ENCODE results near the gene C2. TPM values are rescaled to one million over a fixed set of nuclear protein-coding genes. Genes with fewer than 3 reads are reported as not detected.
A peak's percentile ranks its signal among the peaks of the same experiment; 100 is the strongest.
"Not testable (repeated sequence)": the region's sequence is repeated elsewhere in the genome, so short reads cannot be mapped to it uniquely, and the experiment has no call there.

Gene C2
- total RNA-seq, 1 donor from 2014 or later: not detected

DNA sequence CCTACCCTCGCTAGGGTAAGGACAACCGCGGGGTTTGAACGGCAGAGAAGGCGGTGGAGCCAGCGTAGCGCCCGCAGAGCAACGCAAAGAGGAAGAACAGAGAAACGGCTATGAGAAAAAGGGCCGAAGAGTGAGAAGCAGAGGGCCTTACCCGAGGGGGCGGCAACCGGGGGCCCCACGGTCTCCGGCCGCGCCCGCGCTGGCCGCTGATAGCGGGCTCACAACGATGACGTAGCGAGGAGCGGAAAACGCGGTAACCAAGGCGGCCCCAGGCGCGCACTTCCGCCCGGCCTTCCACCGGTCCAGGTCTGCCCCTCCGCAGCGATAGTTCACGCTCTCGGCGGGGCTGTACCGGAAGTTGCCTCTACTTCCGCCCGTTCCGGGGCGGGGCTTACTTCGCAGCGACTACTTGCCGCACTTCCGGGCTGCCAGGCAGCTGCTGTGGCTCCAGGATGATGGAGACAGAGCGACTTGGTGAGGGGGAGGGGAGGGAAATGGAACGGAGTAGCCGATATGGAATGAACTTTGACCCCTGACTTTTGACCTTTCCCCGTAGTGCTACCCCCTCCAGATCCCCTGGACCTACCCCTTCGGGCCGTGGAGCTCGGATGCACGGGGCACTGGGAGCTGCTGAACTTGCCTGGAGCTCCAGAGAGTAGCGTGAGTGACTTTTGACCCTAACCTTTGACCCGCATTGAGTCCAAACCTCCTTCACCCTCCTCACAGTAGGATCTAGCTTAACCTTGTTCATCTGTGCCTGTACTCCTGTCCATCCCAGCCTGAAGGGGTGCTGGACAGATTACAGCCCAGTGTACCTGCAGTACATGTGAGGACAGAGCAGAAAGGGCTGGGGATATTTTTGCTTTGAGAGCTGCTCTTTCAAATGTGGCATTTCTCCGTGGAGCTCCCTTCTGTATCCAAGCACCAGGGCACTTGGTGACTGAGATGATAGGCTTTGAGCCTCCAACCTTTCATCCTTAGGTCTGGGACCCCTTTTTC, 31.5 kb downstream of the C2 start, which contains the start of the genes NELFE and SKIC2:
TSS of gene NELFE (minus strand) at position 231 of the 999 bp plus-strand sequence. CDS start 525 bp downstream, outside the sequence.
TSS of gene SKIC2 (plus strand) at position 435 of the 999 bp plus-strand sequence. CDS start at position 453, 18 bp downstream.
- DNase-seq: peak; percentile 99

DNA sequence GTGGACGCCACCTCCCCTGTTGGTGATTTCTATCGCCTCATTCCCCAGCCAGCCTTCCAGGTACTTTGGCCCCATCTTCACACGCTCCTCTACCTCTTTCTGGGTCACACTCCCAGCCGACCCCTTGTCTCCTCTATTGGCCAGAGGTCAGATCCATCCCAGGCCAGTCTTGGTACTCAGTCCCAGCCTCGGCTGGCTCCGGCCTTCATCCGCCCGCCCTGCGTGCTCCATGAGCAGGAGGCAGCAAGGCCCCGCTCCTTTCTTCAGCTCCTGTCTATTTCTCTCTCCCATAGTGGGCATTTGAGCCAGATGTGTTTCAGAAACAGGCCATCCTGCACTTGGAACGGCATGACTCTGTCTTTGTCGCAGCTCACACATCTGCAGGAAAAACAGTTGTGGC, 34.1 kb downstream of the C2 start:
- DNase-seq: no peak

DNA sequence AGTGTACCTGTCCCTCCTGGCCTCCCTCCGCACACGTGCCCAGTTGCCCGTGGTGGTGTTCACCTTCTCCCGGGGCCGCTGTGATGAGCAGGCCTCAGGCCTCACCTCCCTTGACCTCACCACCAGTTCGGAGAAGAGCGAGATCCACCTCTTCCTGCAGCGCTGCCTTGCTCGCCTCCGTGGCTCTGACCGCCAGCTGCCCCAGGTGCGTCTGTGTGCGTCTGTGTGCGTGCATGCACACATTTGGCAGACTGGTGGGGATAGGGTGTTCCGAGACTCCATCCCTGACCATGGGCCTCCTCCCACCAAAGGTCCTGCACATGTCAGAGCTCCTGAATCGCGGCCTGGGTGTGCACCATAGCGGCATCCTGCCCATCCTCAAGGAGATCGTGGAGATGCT, 36.4 kb downstream of the C2 start:
- no peak for DNase-seq

DNA sequence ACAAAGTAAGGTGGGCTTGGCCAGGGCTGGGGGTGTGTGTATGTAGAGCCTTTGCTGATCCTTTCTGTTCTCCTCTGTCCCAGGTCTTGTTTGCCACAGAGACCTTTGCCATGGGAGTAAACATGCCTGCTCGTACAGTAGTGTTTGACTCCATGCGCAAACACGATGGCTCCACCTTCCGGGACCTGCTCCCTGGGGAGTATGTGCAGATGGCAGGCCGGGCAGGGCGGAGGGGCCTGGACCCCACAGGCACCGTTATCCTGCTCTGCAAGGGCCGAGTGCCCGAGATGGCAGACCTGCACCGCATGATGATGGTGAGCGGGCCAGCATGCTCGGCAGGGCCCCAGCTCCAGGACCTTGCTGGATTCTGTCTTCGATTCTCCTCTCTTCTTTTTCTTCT, 38.2 kb downstream of the C2 start:
- DNase-seq: no peak

DNA sequence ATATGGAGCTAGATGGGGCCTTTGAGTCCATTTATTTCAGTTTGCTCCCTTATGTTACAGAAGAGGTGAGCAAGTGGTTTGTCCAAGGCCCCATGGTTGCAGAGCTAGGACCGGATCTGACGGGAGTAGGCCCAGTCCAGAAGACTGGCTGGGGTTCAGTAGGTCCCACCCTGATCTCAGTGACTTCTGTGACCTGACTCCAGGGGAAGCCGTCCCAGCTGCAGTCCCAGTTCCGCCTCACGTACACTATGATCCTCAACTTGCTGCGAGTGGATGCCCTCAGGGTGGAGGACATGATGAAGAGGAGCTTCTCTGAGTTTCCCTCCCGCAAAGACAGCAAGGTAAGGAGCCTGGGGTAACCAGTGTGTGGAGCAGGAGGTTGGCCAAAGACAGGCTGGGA, 39.0 kb downstream of the C2 start:
- DNase-seq: no peak

DNA sequence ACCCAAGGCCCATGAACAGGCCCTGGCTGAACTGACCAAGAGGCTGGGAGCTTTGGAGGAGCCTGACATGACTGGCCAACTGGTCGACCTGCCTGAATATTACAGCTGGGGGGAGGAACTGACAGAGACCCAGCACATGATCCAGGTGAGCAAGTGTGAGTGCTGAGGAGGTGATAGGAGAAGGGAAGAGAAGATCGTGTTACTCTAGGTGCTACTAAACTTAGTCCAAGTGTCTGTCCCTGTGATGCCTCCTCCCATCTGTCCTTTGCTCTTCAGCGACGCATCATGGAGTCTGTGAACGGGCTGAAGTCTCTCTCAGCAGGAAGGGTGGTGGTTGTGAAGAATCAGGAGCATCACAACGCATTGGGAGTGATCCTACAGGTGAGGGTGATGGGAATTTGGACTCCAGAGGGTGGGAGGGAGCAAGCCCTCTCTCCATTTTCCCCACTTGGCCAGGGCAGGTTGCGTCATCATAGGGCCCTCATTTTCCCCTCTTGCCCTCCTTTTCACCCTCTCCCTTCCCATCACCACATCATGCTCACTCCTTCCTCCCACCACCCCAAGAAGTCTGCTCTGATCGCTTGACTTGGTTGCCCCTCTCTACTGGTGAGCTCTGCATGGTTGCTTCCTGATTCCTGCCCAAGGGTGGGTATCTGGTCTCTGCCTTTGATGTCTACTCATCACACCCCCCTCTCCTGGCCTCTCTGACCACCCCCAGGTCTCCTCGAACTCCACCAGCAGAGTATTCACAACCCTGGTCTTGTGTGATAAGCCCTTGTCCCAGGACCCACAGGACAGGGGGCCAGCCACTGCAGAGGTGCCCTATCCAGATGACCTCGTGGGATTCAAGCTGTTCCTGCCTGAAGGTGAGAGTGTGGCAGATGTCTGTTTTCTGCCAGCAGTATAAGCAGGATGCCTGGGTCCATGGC, 39.7 kb downstream of the C2 start:
- DNase-seq: no peak

DNA sequence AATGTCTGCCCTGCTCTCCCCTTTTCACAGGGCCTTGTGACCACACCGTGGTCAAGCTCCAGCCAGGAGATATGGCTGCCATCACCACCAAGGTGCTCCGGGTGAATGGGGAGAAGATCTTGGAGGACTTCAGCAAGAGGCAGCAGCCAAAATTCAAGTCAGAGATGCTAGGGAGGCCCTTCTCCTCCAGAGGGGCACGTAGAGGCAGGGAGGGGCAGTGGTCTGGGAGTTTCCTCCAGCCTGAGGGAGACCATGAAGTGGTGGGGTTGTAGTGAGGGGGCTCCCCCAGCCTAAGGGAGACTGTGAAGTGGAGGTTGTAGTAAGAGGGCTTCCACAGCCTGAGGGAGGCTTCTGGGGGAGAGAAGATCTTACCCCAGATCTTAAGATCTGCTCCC, 40.4 kb downstream of the C2 start:
- DNase-seq: no peak

DNA sequence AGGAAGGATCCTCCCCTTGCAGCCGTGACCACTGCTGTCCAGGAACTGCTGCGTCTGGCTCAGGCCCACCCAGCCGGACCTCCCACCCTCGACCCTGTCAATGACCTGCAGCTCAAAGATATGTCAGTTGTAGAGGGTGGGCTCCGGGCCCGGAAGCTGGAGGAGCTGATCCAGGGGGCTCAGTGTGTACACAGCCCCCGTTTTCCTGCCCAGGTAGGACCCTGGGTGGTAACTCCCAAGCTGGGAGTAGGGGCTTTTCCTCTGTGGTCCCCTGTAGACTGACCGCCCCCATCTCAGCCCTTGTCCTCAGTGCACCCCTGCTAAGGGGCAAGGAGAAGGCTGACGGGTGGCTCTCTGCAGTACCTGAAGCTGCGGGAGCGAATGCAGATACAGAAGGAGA, 40.8 kb downstream of the C2 start:
- no peak for DNase-seq

DNA sequence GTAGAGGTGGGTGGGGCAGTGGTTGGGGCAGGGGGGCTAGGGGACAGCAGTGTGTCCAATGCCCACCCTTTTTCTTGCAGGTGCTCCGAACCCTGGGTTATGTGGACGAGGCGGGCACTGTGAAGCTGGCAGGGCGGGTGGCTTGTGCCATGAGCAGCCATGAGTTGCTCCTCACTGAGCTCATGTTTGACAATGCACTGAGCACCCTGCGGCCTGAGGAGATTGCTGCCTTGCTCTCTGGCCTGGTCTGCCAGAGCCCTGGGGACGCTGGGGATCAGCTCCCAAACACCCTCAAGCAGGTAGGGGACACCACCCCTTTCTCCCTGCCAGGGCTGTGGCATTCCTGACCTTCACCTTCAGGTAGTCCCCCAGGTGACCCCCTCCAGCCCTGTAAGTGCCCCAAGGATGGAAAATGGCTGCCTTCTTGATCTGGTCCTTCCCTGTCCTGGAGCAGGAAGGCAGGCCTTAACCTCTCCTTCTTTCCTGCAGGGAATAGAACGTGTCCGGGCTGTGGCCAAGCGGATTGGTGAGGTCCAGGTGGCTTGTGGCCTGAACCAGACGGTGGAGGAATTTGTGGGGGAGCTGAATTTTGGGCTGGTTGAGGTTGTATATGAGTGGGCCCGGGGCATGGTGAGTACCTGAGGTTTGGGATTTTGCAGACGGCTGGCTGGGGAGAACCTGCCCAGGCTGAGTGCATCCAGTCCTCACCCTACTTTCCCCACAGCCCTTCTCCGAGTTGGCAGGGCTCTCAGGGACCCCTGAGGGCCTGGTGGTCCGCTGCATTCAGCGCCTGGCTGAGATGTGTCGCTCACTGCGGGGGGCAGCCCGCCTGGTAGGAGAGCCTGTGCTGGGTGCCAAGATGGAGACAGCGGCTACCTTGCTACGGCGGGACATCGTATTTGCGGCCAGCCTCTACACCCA, 41.5 kb downstream of the C2 start:
- no peak for DNase-seq

DNA sequence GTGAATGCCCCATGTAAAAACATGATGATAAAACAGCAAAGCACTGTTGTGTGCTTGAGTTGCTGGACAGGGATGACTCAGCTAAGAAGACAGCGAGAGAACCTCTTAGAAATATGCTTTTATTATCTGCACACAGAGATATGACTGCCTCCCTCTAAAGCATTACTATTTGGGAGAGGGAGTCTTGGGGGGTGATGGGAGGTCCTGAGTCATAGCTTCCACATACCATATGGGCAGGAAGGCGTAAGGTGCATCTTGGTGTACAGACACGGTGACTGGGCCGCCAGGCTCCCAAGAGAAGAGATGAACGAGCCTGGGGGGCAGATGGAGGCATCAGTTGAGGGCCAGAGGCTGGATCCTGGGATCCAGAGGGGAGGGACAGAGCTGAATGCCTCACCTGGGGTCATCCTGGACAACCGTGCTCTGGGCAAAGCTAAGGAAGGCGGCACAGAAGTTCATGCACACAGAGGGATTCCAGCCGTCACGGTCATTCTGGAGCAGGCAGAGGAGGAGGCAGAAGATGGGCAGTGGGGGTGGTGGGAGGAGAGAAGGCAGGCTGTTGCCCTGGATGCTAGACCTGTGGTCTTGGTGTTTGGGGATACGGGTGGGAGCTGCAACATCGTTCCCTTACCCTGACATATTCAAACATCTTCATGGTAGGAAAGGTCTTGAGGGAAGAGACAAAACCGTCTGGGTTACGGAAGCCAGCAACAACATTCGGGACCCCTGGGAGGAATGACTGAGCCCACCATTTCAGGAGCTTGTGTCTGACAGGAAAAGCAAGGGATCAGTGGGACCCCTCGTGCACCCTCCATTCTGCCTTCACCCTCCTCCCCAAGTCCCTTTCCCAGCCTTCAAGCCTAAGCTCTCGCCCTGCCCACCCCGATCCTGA, 42.4 kb downstream of the C2 start:
- DNase-seq: no peak

DNA sequence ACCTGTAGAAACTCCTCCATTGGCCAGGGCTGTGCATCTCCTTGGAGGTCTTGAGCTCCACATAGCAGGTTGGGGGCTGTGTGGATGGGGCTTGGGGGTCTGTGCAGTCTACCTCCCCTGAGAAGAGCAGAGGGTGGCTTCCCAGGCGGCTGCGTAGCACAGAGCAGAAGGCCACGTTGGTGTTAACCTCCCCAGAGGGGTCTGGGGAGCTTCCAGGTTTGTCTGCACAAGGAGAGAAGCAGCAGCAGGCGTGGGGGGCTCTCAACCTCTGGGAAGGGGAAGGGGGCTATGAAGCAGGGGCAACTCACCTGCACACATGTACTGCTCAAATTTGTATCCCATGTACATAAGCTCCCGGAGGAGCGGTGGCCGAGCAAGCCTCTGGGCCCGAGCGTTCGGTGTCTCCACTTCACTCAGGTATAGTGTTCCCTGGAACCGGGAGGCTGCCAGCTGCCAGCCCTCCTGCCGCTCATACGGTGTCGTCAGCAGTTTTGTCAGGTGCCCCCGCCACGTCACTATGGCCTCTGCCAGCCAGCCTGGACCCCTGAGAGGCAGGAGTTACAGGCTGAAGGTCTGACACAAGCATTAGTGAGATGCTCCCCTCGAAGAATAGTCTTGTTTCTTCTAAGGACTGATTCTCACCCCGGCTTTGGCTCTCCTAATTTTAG, 43.2 kb downstream of the C2 start:
- DNase-seq: no peak

DNA sequence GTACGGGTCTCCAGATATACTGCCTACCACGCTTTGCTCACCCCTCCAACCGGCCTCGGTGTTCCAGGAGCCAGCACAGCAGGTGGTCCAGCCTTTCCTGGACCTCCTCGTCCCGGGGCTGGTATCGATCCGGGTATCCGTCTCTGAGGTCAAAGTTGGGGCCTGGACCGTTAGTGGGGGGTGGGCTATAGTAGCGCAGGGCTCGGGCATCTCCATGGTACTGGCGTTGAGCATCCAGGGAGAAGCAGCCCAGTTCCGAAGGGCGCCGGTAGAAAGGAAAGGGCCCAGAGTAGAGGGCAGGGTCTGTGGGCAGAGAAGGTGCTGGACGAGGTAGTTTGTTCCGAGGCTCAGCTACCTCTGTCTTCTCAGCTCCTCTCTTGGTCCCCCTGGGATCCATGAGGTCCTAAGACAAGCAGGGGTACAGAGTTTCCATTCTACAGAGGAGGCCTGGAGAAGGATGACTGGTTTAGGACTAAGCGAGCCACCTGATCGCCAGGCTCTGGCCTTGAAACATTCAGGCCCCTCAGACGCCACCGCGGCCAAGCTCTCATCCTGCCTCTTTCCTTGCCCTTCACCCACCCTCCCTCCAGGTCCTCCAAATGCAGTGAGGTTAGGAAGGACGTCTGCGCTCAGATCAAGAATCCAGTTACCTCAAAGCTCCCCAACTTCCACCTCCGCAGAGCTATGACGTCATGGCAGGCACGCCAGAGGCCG, 43.9 kb downstream of the C2 start:
- no peak for DNase-seq

DNA sequence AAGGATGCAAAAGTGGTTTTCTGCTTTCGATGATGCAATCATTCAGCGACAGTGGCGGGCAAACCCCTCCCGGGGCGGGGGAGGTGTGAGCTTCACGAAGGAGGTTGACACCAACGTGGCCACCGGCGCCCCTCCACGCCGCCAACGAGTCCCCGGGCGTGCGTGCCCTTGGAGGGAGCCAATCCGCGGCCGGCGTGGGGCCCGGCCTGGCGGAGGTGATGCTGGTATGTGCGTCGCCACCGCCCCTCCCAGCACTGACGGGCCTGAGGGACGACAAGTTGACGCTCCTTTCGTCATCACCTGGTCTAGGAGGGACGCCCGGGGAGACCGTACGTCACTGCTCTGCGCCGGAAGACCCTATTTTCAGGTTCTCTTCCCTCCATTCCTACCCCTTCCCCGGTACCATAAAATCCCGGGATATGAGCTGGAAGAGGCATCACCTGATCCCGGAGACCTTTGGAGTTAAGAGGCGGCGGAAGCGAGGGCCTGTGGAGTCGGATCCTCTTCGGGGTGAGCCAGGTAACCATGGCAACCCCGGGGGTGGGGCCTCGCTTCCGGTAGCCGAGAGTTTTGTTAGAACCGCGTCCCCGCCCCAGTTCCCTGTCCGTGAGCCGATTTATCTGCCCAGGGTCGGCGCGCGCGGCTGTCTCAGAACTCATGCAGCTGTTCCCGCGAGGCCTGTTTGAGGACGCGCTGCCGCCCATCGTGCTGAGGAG, 44.6 kb downstream of the C2 start, which contains the start of gene DXO:
TSS of gene DXO (minus strand) at position 146 of the 716 bp plus-strand sequence. CDS start 463 bp downstream, outside the sequence.
- DNase-seq: peak; percentile 99

DNA sequence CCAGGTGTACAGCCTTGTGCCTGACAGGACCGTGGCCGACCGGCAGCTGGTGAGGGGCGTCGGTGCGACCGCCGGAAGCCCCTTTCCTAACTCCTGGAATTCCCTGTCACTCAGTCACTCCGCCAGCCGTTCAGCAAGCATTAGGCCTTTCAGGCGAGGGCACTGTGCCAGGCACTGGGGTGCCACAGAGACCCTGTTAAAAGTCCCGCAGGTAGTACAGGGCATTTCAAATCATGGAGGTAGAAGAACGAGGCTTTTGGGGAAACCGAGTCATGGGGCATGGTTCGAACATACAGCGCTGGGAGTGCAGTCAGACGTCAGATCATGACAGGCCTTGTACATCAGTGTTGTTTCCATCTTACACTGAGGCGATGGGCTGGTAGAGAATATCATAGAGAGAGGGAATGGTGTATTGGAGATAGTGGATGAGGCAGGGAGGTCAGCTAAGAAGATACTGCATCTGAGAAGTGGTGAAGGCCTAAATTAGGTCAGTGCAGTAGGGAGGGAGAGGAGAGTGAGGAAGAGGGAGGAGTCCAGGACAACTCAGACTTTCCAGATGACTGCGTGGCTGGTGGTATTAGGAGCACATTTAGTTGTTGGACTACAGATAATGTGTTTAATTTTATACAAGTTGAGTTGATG, 45.3 kb downstream of the C2 start:
- DNase-seq: peak; percentile 49

DNA sequence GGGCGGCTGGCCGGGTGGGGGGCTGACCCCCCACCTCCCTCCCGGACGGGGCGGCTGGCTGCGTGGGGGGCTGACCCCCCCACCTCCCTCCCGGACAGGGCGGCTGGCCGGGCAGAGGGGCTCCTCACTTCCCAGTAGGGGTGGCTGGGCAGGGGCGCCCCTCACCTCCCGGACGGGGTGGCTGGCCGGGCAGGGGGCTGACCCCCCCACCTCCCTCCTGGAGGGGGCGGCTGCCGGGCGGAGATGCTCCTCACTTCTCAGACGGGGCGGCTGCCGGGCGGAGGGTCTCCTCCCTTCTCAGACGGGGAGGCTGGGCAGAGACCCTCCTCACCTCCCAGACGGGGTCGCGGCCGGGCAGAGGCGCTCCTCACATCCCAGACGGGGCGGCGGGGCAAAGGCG, 48.5 kb downstream of the C2 start:
- not testable (repeated sequence) for DNase-seq

DNA sequence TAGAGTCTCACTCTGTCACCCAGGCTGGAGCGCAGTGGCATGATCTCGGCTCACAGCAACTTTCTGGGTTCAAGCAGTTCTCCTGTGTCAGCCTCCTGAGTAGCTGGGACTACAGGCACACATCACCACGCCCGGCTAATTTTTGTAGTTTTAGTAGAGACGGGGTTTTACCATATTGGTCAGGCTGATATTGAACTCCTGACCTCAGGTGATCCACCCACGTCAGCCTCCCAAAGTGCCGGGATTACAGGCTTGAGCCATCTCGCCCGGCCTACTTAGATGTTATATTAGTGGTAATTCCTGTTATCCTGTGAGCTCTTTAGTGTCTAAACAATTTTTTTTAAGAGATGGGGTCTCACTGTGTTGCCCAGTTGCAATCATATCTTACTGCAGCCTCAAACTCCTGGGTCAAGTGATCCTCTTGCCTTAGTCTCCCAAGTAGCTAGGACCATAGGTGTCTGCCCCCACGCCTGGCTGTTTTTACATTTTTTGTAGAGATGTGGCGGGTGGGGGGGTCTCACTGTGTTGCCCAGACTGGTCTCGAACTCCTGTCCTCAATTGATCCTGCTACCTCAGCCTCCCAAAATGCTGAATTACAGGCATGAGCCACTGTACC, 50.4 kb downstream of the C2 start:
- DNase-seq: no peak

DNA sequence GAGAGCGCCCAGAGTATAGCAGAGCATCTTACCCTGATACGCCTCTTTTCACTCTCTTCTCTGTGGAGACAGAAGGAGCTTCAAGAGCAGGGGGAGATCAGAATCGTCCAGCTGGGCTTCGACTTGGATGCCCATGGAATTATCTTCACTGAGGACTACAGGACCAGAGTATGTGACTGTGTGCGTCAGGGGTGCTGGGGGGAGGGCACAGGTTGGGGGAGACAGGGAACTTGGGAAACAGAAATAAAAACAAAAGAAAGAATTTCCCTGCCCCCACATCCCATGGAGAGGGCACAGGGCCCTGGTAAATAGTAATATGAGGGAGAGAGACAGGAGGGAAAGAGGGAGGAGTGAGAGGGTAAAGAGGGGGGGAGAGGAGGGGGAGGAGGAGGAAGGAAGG, 51.3 kb downstream of the C2 start:
- DNase-seq: no peak

Measured in dermis blood vessel endothelial cell (primary cell).